GM19025 (cell line): ENCODE data around the gene OPN5.

Experiments
- ATAC-seq: cut with Tn5 transposase; IDR thresholded peaks from one replicate; pipeline ENCODE4 v1.9.1; 2021; ENCODE audit warnings: mild to moderate bottlenecking, low read depth, moderate library complexity; ENCODE audit not compliant: unreplicated experiment

Gene OPN5

DNA sequence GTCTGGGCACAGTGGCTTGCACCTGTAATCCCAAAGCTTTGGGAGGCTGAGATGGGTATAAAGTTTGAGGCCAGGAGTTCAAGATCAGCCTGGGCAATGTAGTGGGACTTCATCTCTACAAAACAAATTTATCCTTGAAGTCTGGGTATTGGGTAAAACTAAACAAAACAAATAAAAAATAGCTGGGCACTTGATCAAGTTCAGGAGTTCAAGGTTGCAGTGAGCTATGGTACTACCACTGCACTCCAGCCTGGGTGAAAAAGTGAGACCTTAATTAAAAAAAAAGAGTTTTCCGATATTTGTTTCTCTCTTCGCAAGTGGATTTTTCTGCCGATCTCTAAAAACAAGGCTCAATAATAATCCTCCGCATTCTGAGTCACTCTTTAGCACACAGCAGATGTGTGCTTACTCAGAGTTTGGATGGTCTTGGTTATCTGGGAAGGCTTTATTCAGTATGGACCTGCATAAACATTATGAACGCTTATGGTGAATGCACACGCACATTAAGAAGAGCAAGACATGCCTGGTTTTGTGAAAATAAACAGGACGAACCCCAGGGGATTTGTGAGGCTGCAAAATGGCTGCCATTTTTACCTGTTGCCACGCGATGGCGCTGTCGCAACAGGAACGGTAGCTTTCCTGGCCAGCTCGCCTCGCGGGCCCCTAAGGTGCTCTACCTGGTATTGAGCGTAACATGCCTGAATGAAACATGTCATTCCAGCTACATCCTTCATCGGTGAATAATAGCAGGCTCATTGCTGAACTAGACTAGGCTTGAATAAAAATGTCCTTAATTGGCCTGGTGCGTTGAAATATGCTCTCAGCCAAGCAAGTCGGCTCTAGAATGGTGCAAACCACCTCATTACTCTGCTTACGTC, 6.0 kb downstream of the OPN5 start:
- ATAC-seq = no peak

DNA sequence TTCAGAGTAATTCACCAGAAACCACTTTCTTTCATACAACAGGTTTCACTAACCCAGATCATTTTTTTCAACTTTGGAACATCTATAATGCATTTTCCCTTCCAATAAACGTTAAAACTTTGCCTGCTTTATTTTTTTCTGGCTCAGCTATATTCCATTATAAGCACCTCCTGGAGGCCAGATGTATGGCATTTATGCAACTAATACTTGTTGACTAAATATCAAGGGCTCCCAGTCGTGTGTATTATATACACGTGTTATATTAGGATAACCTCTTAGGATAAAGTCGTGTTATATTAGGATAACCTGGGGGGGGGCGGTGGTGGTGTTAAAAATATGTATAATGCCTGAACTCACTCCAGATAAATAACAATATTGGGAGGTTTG, 6.7 kb downstream of the OPN5 start:
- no peak for ATAC-seq

DNA sequence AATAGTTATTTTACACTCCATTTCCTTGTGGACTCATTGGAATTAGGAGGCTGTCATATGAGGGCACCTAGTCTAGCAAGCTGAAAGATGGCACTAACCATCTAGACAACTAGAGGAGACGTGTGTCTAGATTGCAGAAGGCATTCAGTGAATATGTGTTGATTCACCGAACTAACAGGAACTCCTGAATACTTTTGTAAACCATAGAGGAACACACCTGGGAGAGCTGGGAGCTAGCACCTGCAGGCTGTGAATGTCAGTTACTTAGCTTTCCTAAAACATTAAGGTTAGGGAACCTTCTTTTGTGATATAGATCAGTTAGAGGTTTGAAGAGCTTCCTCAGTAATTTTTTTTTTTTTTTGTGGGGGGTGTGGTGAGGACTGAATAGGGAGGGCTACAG, 7.7 kb downstream of the OPN5 start:
- ATAC-seq = no peak

DNA sequence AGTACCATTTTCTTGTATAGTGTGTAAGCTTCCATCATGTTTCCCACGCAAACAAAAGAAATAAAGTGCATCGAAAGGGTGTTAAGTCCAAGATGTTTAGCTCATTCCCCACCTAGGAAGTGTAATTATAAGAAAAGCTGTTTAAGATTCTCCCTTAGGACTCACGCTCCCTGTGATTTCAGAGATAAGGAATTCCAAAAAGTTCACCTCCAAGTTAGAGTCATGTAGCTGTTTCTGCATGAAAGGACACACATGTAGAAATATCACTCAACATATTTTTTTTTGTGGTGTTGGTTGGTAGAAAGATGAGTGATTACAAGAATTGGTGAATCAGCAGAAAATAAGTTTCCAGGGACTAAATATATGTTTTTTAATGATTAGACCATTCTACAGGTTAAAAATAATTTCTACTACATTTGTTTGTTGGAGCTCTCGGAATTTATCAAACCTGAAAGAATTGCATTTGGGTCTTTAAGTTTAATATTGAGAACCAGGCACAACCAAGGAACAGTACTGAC, 10.4 kb downstream of the OPN5 start:
- ATAC-seq = no peak

DNA sequence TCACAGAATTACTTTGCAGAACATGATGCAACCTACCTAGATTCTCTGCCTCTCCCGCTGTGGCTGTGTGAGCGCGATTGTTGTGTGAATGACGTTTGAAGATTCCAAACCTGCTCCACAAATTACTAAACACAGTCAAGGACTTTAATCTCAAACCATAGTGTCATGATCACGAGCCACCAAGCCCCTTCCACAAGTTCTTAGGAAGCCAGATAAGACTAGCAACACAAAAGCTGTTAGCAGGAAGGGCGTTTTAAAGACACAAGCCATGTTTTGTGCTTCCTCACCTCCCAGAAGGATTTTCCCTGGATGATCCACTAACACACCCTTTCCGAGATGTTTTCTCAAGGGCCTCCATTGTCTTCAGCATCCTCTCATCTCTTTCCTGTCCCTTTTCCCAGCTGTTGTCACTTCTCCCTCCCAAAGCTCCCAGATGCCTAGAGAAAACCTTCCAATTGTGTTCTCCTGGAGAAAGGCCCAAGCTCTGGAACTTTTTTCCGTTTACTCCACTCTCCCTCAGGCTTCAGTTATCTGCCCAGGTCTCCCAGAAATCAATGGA, 12.8 kb downstream of the OPN5 start:
- no peak for ATAC-seq

DNA sequence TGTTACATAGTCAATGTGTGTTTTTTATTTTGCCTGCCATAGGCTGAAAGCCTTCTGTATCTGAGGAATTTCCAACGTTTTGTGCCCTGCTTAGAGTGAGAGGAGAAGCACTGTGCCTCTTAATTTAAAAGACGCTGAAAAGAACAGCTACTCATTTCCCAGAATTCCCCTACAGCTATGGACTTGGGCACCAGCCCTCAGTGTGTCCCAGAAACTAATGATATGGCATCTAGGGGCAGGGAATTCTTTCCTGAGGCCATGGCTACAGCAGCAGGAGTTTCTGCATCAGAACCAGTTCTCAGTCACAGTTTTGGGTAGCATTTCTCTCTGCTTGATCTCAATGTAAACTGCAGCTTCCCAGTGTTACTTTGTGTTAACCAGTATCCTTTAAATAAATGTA, 20.2 kb downstream of the OPN5 start:
- ATAC-seq = no peak

DNA sequence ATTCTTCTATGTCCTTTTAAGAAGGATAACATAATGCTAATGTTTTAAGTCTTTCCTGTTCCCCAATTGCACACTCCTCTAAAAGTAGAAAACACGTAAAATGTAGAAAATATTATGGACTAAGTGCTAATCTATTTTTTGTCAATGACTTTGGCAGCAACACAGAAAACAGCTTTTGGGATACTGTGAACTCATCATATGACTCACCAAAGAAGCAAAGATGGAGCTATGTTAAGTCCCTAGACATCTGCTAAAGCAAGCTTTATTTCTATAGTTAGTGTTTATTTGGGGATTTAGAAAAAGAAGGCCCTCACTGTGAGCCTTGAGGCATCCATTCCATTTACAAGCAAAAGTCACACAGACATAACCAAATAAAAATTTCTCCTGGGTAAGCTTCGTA, 23.0 kb downstream of the OPN5 start:
- ATAC-seq = no peak

DNA sequence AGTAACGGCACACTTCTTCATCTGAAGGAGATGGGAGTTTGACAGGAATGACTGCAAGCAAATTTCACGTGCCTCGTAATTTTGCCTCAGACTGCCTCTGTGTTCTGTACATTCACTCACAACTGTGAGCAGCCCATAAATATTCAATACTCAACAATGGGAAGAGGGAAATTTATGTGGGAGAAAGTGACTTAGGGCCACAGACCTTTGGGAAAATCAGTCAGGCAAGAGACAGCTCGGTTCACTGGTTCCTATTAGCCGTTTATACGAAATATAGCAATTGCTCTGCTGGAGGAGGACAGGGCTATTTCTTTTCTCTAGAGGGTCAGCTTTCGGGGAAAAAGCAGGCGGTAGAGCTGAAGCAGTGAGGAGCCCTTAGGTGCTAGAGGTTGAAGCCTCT, 28.0 kb downstream of the OPN5 start:
- no peak for ATAC-seq

DNA sequence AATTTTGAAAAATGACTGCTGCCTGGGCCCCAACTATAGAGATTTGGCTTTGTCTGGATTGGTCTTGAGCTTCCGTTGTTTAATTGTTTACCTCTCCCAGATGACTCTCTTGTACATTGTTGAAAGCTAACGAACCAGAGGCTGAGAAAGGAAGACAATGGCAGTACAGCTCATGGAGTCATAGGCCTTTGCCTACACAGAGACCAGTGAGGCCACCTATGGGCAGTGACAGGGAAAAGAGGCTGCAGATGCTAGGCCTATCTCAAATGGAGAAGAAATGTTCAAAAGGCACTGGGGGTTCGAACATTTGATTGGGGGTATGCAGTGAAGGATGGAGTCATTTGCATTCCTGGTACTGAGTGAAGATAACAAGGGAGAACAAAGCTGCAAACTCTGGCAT, 29.1 kb downstream of the OPN5 start:
- no peak for ATAC-seq

DNA sequence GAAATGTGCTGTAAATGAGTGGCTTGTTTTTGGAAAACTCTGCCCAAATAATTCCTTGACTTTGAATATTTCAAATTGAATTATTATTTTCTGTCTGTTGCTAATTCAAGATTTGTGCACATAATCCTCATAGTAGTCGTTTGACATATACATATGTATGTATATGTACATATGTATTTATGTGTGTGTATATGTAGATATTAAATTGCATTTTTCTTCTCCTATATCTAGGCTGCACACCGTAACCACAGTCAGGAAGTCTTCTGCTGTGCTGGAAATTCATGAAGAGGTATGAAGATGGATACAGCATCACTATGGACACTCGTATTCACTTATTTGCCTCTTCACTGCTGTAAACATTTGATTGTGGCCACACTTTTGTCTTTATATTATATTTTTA, 29.6 kb downstream of the OPN5 start:
- ATAC-seq = no peak

DNA sequence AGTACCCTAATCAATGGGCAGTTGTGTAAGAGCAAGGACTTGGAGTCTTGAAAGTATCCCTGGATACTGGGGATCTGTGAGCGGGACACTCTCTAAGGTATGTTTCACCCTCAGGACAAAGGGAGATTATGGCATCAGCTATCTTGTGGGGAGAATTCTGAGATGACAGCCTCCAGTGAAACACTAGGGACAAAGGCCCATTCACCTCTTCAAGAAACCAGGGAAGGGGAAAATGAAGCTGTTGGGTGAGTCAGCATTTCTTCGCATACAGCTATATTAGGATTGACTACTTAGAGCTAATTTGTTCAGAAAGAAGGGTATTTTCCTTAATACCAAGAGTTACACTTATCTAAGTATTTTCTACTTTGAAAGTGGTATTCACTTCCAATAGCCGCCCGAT, 35.9 kb downstream of the OPN5 start:
- ATAC-seq = no peak

DNA sequence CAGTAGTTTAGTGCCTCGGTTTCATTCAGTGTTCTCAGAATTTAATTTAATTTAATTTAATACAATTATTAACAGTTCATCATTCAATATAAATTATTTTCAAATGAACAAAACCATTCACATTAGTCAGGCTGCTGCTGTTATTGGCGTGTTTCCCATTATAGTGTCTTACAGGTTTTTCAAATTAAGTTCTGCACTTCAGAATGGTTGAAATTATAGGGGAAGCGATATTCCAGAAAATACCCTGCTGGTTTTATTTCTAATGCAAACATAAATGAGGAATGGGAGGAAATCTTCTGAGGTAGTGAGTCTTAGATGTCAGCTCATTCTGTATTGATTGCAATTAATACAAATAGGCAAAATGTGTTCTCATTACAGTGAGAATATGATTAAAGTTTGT, 37.6 kb downstream of the OPN5 start:
- ATAC-seq = no peak

DNA sequence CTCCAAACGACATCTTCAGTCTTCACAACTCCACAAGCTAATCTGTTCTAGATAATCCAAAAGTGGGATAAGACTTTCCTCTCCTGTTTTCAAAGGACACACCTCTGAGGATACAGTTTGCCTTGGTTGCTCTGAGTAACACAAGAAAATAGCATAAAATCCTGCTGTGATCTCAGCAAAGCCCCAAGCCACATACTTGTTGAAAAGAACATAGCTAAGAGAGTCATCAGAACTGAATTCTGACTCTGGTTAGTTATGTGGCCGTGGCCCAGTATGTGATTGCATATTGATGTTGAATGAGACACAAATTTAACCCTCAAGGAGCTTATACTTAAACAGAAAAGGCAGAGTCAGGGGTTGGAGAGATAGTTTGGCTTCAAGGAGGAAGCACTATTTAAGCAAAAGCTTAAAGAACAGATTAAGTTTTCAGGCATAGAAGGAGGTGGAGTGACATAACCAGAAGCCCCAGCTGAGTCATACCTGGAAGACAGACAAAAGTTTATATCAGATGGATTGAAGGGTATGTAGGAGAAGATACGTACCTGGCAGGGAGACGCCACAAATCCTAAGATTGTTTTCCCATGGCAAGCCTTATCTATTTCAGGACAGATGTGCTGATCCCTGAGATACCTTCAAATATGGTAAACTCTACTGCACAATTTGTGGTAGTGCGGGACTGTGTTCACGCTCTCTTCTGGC, 41.2 kb downstream of the OPN5 start:
- ATAC-seq = no peak

DNA sequence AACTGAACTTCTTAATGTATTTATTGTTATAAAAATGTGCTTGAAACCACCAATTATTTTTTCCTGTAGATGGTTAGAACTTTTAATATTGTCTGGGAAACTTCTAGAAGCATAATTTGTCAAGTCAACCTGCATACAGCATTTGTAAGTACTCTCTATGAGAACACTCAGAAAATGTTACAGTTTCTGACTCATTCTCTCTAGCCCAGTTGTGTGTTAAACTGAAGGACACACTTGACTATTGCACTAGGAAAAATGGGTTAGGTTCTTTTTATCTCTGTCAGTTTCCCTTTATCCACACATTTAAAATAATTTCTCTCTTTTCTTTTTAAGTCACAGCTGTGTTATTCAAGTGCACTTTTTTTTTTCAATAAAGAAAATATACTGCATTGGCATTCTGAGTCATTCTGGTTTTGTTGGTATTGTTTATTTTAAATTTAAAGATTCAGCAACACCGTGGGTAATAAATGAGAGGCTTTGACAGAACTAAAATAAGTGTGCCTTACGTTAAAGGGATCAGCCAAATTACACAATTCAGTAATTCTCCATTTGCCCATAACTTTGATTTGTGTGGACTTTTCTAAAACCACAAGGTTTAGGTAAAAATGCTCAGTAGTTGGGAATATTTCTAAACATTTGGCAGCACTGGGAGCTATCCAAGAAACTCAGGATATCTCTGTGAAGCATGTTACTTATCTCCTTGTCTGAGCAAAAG, 50.7 kb downstream of the OPN5 start:
- ATAC-seq = no peak

DNA sequence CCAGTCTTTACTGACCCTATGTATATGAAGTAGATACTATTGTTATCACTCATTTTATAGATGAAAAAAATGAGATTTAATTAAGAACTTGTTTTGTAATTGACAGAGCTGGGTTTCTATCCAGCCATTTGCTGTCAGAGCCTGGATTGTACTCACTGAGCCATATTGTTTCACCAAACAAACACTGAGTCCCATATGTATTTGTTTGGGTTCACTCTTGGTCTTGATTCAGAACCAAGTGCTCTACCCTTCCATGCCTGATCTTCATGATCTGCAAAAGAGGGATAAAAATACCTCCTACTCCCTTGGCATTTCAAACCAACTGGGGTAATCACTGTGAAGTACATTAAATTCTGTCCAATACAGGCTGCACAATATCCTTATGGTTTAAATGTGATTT, 52.4 kb downstream of the OPN5 start:
- ATAC-seq = no peak

DNA sequence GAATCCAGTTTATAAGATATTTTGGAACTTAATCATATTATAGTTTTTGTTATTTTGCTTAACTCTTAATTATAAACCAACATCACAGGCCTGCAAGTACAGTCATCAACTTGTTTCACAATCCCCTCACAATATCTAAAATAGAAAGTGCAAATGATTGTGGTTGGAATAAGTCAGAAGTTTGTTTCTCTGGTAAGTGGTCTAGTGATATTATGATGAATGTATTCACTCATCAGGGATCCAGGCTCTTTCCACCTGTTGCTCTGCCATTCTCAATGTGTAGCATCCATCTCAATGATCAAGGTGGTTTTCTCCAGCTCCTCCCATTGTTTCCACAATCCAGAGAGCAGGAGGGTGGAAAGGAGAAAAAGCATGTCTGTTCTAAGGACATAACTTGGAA, 54.2 kb downstream of the OPN5 start:
- no peak for ATAC-seq

DNA sequence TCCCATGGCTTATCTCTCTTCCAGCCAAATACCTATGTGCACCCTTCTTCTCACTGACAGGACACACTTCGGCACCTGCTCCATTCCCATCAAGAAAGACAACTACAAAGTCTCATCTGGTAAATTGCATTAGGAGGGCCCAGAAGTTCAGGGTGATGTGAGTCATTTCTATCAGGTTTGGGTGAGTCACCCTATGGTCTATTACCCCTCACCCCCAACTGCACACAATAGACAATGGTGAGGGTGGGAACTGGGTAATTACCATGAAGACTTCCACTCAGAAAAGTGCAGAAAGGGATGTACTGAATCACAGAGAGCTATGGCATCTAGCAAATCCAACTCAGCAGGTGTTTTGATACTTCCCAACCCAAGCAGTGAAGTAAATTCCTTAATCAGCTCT, 54.8 kb downstream of the OPN5 start:
- ATAC-seq = peak; percentile 56

DNA sequence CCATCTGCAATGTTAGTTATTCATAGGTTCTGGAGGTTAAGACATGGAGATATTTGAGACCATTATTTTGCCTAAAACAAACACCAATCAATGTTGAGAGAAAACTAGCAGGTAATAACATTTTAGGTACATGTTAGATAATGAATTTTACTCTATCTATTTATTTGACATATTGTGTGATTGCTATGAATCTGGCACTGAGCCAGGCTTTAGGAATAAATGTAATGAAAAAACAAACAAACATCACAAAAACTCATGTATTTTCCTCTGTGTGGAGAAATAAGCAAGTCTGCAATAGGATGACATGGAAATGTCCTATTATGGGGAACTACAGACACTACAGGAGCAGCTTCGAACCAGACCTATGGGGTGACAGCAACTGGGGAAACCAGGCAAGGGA, 57.8 kb downstream of the OPN5 start:
- ATAC-seq = no peak

DNA sequence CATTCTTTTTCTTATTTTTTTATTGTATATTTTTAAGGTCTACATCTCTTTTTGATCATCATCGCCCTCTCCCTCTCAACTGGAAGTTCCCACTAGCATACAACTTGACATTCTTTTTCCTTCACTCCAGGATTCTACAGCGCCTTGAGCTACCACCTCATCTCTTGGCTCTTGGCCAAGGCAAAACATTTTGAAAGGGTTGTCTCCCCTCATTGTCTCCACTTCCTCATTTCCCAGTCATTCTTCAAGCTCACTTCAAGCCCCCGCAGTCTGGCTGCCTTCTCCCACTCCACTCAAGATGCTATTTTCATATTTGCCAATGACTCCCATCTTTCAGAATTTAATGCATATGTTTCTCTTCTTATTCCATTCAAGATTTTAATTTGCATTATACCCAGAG, 63.0 kb downstream of the OPN5 start:
- no peak for ATAC-seq

DNA sequence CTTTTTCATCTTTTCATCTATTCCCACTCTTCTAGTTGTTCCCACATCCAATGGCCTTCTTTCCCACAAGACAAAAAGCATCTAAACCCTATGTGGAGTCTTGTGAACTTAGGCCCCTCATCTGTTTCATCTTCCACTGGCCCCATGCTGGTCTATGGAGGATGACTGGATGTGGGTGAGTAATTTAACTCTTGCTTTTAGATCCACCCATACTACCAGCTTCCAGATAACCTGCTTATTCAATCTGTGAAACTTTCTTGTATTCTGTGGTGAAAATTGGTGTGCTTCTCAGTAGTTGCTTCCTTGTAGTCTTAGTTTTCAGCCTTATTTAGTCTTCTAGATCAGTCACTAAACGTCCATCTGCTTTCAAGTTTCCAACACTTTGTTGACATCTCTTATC, 64.9 kb downstream of the OPN5 start:
- ATAC-seq = no peak

DNA sequence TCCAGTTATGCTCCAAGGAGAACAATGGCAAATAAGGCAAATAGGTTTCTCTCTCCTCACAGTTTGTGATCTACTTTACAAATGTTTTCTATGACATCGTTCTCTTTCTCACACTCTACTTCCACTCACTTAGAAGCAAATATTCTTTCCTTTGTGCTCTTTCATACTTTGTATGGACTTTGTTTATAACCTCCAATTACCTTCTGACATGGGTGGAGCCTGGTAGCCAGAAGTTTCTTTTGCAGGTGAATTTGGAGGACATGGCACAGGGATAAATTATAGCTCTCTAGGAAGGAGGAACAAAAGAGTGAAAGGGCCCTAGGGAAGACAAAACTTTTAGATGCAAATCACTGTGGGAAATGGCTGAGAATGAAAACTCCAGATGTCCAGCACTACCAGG, 69.3 kb downstream of the OPN5 start:
- ATAC-seq = no peak
